HG03175 (cell line): Measurements from ENCODE around the gene SLCO2A1.

Experiments used
- ATAC-seq: cut with Tn5 transposase; IDR thresholded peaks from one replicate; pipeline ENCODE4 v1.9.1; 2021; ENCODE audit warnings: mild to moderate bottlenecking, moderate library complexity; ENCODE audit not compliant: unreplicated experiment

The SLCO2A1 gene

DNA sequence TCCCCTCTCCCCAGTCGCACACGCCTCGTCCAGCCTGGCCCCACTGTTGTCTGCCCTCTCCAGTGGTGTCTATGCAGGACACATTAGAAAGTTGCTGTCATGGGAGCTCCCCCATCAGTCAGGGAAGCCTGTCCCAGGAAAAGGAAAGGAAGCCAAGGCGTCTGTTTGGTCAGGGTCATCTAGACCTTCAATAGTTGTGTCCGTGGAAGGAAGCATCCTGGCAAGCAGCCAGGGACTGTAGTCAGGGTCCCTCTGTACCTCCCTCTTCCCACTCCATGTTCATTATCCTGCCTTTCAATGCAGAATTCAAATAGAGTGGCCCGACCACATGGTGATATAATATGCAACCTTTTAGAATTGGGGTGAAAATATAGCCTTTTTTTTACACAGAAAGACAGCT lies 73.4 kb downstream of the SLCO2A1 start:
- no peak for ATAC-seq

DNA sequence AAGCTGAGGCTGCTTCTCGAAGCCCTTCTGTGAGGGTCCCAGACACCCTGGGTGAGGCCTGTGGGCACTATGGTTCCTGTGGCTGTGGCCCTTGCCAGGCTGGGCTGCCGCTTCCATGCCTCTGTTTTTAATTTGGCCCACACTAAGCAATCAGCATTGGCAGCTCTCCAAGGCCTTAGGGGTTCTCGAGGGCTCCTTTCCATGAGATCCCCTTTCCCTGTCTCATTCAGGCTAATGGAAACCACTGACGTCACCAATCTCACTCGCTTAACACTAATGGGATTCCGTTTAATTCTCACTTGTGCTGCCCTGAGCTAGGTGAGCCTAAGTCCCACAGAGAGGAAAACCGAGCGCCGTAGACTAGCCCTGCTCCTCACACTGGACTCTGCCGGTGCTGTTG lies 73.8 kb downstream of the SLCO2A1 start:
- no peak for ATAC-seq

DNA sequence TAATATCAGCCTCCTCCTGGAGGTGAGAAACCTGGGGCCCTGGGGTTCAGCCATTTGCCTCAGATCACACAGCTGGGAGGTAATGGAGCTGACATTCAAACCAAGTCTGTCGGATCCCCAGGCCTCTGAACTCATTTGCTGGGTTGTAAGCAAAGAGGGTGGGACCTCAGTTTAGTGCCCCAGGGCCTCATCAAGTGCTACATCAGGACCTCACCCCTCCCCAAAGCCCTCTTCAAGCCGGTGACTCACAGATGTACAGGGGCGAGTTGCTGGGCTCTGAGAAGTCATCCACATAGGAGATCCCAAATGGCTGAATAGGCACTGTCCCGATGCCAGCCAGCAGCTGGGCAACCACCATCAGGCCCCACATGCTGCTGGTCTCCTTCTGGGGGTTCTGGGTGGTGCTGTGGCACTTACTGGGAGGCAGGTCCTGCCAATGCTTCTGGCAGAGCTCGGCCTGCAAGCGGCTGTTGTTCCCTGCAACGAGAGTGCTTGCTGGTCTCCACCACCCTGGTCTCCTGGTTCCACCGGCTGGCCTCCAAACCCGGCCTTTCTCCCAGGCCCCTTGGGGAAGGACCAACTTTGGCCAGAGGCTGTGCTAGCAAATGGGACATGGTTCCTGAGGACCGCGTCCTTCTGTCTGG lies 74.9 kb downstream of the SLCO2A1 start:
- ATAC-seq, result no peak

DNA sequence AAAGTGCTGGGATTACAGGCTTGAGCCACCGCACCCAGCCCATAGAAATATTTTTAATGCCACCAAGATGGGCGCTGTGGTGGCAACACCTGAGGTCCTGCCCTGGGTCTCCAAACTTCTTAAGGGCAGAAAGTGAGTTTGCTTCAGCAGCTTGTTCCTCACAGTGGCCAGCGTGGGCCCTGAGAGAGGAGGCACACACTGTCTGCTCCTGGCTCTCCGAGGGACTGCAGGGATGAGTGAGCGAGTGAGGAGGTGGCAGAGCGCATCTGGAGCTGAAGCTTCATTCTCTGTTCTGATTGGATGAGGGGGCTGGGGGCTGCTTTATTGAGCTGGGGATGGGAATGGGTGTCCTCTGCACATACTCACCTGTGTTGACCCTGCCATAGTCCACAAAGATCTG lies 76.4 kb downstream of the SLCO2A1 start:
- ATAC-seq, result no peak

DNA sequence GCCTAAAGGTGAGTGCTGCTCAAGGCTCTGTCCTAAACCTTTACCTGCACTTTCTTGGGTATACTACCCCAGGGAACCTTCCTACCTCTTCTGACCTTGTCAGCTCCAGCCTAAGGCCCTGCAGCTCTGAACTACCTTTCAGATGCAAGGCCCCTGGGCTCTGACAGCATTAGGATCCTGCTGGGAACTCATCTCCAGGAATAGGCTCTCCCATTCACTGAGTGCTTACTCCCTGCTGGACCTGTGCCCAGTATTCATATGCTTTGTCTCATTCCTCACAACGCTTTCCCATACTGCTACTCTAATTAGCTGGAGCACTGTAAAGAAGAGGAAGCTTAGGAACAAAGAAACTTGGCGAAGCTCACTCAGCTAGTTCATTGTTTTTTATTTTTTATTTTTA lies 80.3 kb downstream of the SLCO2A1 start:
- no peak for ATAC-seq

DNA sequence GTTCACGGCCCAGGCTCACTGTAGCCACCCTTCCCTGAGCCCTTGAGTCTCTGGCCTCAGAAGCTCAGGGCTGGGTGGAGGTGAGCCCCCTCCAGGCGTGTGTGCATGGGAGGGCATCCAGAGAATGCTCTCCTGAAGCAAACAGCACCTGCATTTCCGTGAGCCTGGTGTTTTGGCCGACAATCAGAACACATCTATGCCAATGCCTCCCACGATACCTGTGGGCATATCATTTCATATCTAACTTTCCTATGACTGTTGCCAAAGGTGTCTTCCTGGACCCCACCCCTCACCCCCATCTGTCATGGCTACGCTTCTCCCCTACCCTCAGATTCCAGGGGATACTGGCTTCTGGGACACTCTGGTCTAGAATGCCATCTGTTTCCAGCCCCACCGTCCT lies 80.7 kb downstream of the SLCO2A1 start:
- no peak for ATAC-seq

DNA sequence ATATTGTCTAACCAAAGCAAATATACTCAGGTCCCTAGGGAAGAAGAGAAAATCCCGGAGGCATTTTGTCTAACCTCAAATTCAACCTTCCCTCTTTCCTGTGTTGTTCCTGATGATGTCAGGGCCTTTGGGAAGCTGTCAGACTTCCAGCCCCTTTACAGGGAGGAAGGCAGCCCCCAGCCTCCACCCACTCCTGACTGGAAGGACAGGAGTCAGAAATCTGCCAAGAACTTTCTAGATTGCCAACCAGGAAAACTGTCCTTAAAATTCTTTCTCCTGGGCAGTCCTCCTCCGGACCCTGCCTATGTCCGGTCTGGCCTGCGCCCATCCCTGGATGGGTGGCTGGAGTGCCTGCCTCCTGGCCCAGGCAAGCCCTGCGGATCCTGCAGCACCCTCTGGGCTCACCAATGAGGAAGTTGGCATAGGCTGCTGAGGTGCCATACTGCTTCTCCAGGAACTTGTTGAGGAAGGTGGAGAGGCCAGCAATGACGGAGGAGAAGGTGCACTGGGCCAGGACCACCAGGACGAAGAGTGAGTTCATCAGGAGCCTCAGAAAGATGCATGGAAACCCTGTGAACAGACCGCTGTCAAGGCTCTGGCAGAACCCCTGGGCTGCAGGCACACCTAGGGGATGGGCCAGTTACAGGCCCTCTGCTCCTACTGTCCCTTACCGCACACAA lies 81.5 kb downstream of the SLCO2A1 start:
- no peak for ATAC-seq

DNA sequence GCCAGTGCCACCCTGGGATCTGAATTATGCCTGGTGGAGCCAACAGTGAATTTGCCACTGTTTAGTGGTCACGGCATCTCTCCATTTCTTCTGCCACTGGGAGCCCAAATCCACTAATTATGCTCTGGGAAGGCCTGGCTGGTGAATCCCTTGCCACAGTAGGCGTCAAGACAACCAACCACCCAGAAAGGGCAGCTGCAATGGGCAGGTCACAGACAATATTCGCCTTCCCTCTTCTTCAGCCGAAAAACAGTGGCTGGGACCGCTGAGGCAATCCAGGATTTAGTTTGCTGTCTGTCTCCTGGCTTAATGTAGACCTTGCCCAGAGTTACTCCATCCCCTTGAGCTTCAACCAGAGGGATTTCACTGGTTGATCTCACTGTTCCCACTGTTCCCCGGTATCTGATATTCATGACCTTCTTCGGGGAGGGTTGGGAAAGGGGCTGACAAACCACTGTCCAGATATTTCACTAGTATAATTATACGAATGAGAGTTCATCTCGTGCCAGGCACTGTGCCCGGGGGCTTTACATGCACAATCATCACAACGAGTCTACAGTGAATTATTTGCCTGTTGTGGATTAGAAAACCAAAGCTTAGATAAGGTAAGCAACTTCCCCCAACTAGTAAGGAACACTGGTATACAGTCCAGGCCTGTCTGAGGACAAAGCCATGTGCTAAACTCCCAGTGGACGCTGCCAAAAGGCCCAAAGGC lies 84.2 kb downstream of the SLCO2A1 start:
- no peak for ATAC-seq

DNA sequence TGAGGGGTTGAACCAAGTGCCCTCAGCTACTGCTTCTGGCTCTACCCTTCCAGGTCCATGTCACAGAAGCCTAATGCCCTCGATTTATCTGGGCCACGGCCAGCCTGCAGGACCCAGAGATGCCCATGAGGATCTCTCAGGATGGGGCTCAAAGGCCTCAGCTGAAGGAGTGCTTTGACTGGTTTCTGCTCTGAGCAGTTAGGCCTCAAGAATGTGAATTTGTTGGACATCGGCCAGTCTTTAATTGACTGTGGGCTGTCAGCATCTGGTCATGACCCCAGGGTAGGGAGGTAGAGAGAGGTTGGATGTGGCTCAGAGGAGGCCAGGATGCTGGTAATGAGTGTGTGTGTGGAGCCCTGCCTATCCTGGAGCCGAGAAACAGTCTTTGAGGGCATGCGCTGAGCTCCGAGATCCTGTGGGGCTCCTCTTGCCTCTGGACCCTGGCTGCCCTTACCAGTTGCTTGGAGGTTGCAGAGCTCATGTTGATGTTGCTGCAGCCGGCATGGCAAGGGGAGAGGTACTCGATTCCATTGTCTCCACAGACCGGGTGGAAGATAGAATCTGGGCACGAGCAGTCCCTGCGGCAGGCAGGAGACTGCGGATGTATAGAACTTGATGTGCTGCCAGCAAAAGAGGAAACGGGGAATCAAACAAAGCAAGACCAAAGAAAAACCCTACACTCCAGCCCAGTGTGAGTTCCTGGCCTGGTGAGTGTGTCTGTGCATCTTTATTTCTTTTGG lies 84.9 kb downstream of the SLCO2A1 start:
- no peak for ATAC-seq

DNA sequence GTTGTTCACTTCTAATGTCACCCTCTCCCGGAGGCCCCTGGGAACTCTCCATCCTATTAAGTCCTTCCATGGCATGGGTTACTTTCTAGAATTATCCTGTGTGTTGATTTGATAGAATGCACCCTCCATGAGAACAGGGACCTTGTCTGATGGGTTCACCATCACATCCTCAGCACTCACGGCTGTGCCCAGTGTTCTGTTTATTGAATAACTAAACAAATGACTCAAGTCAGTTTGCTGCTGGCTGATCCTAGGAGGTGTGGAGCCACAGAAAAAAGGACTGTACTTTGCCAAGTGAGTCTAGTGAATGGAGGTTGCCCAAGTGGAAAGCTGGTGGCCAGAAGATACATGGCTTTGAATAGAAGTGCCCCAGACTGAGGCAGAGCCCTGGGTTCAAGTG lies 85.5 kb downstream of the SLCO2A1 start:
- no peak for ATAC-seq

DNA sequence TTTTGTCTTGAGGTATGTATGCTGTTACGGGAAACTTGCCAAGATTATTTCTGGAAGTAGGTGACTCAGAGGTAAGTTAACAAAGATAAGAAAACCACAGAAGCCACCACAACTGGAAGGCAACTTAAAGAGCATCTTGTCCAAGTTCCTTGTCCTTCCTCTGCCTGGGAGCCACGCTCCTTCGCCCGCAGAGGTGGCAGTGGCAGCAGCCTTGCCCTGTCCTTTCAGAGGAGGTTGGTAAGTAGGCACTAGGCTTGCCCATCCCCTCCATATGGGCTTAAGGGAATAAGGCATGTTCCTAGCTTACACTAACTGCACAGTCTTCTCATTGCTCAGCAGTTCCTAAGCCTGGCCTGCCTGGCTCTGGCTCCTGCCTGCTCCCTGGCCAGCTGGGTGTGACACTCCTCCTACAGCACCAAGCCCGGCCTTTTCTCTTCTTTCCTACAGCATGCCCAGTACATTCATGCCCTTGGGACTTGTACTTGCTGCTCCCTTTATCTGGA lies 86.0 kb downstream of the SLCO2A1 start:
- no peak for ATAC-seq

DNA sequence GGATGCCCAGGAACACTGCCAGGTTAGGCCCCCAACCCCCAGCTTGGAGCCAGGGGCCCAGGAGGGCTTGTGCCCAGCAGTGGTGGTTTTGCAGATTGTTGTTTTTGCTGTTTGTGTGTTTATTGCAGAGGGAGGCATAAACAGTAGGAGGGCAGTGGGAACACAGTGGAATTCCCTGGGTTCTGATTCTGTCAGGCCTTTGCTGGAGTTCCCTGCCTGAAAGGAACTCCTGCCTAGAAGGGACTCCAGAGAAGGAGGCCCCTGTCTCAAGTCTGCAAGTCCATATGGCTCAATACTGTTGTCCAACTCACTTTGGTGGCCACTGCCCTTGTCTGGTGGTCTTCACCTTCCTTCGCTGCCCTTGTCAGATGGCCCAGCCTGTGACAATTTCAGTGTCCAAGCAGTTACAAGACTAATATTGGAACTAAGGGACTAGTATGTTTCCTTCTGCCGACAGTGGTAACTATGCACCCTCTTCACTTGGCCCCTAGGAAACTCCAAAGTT lies 86.6 kb downstream of the SLCO2A1 start:
- no peak for ATAC-seq

DNA sequence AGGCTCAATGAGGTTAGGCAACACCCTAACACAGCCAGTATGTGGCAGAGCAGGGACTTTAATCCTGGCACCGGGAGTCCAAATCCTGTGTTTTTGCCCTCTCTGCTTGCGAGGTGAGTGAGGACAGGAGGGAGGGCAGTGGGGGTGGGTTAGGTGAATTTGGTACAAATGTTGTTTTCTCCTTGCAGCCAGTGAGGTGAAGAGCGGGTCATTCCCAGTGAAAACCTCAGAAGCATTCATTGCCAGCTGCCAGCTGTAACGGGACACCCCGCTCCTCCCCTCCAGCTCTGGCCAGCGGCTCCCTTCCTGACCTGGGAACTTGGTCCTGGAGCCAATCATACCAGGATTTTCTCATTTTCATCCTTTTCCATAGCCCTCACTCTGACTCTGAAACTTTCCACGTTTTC lies 88.3 kb downstream of the SLCO2A1 start:
- ATAC-seq, result no peak

DNA sequence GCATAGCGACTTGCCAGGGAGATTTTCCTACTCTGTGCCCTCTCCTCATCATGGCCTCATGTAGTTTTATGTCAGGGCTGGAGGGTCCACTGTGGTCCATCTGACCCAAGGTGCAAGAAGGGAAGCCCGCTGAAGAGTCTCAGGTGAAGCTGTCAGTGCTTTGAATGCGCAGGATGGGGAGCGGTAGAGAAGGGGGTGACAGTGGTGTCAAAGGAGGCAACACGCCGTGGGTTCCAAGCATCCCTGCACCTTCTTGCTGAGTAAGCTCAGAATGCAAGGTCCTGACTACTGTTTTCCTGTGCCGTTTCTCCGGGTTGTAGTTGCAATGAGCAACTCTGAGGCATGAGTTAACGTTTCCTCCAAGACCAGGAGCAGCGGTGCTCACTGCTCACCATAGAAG lies 89.2 kb downstream of the SLCO2A1 start:
- no peak for ATAC-seq

DNA sequence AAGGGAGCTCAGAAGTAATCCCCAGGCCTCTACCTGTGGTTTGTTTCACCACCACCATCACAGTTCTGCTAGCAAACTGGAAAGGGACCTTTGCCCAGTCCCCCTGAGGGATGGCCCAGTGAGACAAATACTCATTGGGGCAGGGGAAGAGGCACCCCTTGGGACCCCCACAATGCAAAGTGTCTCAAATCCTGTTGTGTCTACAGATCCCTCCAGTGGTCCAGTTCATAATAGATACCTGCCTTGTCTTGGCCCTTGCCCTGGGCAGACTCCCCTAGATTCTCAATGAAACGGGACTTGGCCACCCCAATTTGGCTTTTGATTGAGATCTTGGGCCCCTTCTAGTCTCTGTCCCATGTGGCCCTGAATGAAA lies 90.3 kb downstream of the SLCO2A1 start:
- ATAC-seq, result no peak

DNA sequence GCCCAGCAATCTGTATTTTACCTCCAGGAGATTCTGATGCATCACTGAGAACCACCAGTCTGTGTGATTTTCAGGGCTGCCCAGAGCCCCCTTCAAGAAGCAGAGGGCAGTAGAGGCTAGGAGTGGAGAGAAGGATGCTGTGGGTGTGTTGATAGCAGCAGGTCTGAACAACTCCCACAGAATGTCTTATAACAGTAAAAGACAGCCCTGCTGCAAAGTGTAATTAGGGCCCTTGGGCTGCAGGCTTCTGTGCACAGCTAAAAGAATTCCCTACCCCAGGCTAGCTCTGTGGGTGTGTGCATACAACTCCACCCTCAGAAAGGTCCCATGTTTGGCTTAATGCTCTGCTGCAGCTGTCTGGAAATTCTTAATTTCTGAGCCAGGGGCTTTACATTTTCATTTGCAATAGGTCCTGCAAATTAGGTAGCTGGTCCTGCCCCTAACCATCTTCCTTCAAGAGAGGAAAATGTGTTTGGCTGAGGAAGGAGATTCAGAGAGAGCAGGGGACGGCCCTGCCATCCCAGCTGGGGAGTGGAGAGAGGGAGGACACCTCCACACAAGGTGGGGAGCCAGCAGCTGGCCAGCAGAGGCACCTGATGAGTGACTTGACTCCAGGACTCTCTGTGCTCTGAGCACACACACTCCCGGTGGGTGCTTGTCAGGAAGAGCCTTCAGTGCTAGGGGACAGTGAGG lies 90.8 kb downstream of the SLCO2A1 start:
- no peak for ATAC-seq

DNA sequence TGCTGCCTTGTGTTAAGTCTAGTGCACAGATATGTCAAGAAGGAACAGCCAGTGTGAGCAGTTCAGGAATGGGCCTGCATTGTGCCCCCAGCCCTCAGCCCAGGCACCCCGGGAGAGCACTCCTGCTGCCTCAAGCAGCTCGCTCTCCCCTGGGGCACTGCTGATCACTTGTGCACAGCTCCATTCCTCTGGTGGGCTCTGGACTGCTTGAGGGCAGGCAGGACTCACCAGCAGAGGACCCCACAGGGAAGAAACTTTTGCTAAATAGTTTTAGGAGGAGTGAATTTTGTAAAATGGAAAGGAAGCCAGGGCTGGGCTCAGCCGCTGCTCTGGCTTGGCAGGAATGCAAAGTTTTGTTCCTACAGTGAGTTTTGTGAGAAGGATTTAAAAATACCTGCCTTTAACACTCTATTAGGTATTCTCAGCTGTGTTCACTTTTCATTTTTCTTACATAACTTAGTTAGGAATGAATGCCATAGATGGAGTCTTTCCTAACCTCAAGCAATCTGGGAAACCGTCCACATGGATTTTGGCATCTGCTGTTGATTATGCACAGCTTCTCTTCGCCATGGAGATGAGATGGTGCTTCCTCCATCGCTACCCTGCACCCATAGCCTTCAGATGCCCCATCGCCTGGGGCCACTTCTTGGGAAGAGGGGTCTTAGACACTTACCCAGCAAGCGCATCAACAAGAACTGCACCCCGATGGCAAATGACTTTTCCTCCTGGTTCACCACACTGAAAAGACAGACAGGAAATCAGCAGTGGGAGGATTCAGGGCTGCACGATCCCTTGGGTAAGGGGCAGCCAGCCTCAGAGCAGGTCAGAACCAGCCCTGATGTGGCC lies 91.7 kb downstream of the SLCO2A1 start:
- ATAC-seq, result no peak

DNA sequence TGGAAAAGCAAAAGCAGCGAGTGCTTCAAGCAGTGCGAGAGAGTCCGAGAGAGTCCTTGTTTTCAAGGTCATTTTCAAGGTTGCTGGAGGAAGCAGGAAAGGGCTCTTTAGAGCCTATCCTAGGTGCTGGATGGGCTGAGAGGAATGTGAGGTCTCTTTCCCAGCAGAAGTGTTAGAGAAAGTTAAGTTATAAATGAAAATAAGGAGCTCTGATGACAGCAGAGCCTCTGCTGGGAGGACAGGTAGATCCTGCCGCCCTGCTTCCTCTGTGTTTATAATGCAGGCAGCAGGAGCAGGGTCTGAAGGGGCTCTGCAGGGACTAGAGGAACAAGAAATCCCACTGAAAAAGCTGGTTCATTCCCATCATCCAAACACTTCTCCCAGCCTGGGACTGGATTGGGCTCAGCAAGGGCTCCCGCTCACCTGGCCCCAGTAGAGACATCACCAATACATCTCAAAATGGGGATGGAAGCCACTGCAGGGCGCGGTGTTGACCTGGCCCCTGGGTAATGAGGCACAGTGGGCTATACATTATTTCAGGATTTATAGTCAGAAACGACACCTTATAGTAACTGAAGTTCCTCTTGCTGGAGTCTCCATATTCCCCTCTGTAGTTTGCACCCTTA lies 92.6 kb downstream of the SLCO2A1 start:
- ATAC-seq, result no peak
